Vagina (tissue), 2 donors: ENCODE results near the gene NIT2. TPM values are rescaled to one million over a fixed set of nuclear protein-coding genes. Genes with fewer than 3 reads are reported as not detected.

Source experiments
- DNase-seq, 2 donors: peaks; one replicate each; pipeline ENCODE4 v3.0.0-alpha.2; 2017; ENCODE audit errors: extremely low spot score in 2 of 2
- H3K27ac ChIP-seq: fragments of 200-600 bp; sonication (generic); one replicate; pipeline ENCODE4 v1.5.1; 2019
- H3K27me3 ChIP-seq: fragments of 200-600 bp; sonication (generic); one replicate; pipeline ENCODE4 v1.5.1; 2019
- H3K36me3 ChIP-seq, 2 donors: fragments of 200-600 bp; sonication (generic); one replicate each; pipeline ENCODE4 v1.5.1; 2017 to 2019
- H3K4me1 ChIP-seq: fragments of 200-600 bp; sonication (generic); one replicate; pipeline ENCODE4 v1.5.1; 2019
- H3K4me3 ChIP-seq, 2 donors: fragments of 200-600 bp; sonication (generic); 1 replicate in 1 of 2; 2 replicates in 1 of 2; pipeline ENCODE4 v1.5.1; 2016 to 2019
- H3K9me3 ChIP-seq: fragments of 200-600 bp; sonication (generic); one replicate; pipeline ENCODE4 v1.5.1; 2019
- POLR2A ChIP-seq, 2 donors: fragments of 450-650 bp; IDR thresholded peaks; one replicate each; pipeline ENCODE4 v1.6.1; 2017; ENCODE audit warnings: antibody characterized with exemption in 2 of 2, mild to moderate bottlenecking in 2 of 2, moderate library complexity in 2 of 2
- POLR2AphosphoS5 ChIP-seq, 2 donors: sonication (generic); formaldehyde crosslinking; IDR thresholded peaks; one replicate each; pipeline ENCODE4 v1.9.0; 2017; ENCODE audit warnings: antibody characterized with exemption in 2 of 2, mild to moderate bottlenecking in 2 of 2, low read depth in 1 of 2; ENCODE audit not compliant: insufficient read depth in 1 of 2
- intact Hi-C: fragments of 100-400 bp; cut with DNase I; formaldehyde crosslinking; loops from one replicate; pipeline ENCODE4 v1.15.1; 2023
- total RNA-seq: library from RNA; depleted of rRNA; stranded (reverse); fragments of >200 nt; gene quantifications from one replicate; pipeline ENCODE4 v1.2.3, GENCODE V29; 2016
- TF ChIP-seq, protein P1 (sequence below), 3 experiments: fragments of 450-650 bp in 2 of 3; fragments of 200-600 bp in 1 of 3; sonication (generic) in 1 of 3; IDR thresholded peaks; one replicate each; pipeline ENCODE4 v1.5.1; 2017 to 2019; ENCODE audit warnings: antibody characterized with exemption in 3 of 3, mild to moderate bottlenecking in 2 of 3, moderate library complexity in 2 of 3

Gene NIT2, protein sequence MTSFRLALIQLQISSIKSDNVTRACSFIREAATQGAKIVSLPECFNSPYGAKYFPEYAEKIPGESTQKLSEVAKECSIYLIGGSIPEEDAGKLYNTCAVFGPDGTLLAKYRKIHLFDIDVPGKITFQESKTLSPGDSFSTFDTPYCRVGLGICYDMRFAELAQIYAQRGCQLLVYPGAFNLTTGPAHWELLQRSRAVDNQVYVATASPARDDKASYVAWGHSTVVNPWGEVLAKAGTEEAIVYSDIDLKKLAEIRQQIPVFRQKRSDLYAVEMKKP
- 26.0 TPM for total RNA-seq

DNA sequence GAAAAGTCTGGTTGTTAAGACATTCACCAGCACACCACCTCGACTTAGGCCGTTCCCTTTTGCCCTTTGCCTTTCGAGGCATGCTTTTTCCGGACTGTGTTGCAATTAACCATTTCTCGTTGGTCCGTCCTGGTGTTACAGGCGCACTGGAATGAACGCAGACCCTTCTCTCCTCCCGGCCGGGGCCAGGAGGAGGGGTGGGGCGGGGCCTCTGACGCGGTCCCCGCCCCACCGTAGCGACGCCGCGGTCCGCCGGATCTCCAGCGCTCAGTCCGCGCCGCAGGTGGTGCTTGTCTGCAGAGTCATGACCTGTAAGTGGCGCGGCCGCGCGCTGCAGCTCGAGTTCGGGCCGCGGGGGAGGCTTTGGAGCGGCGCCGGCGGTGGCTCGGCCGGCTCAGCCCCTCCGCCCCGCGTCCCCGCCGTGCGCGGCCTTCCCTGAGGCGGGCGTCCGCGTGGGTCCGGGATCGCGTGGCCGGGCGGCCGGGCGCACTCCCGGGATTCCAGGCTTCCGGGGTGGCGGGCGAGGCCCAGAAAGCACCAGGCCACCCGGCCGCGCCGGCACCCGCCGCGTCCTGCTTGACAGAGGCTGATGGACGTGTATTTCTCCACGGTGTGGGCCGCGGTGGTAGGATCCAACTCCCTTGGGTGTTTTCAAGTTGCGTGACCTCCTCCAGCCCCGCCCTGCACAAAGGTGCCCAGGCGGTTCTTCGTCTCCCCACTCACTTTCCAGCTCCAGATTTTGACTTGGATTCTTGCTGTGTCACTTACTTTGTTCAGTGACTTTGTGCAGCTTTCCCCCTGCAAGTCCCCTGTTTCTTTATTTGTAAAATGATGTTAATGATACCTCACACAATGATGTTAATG, at the start of gene NIT2:
Gene NIT2 (plus strand): TSS at position 270 of the 864 bp plus-strand sequence. CDS start 35 bp downstream, at position 305.
- Histone ChIP-seq H3K4me3 (peak within 1 kb of the TSS; percentile 69 to 95), H3K36me3 (peaks cover 0 to 5% of the 10 kb centered on the region in 2 donors), H3K27ac (peak within 1 kb of the TSS; percentile 79), H3K27me3 (no peaks in the 10 kb centered on the region), H3K9me3 (no peaks in the 10 kb centered on the region), H3K4me1 (peaks cover 16% of the 10 kb centered on the region)
- no peak for DNase-seq
- TF ChIP-seq POLR2A (IDR thresholded peaks at IDR 0.05) (no peak), POLR2AphosphoS5 (IDR thresholded peaks at IDR 0.05; ENCODE audit: insufficient read depth in 1 of 2, low read depth in 1 of 2) (peak in 1 of 2 donors; percentile 51)
- intact Hi-C loops, result no loop called here

- intact Hi-C loops, result no loop called here
- TF ChIP-seq POLR2AphosphoS5 (IDR thresholded peaks at IDR 0.05; ENCODE audit: insufficient read depth in 1 of 2, low read depth in 1 of 2), result no peak
- TF ChIP-seq, protein P1, sequence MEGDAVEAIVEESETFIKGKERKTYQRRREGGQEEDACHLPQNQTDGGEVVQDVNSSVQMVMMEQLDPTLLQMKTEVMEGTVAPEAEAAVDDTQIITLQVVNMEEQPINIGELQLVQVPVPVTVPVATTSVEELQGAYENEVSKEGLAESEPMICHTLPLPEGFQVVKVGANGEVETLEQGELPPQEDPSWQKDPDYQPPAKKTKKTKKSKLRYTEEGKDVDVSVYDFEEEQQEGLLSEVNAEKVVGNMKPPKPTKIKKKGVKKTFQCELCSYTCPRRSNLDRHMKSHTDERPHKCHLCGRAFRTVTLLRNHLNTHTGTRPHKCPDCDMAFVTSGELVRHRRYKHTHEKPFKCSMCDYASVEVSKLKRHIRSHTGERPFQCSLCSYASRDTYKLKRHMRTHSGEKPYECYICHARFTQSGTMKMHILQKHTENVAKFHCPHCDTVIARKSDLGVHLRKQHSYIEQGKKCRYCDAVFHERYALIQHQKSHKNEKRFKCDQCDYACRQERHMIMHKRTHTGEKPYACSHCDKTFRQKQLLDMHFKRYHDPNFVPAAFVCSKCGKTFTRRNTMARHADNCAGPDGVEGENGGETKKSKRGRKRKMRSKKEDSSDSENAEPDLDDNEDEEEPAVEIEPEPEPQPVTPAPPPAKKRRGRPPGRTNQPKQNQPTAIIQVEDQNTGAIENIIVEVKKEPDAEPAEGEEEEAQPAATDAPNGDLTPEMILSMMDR (IDR thresholded peaks at IDR 0.05), result no peak
- TF ChIP-seq POLR2A (IDR thresholded peaks at IDR 0.05), result no peak
- Histone ChIP-seq H3K4me1 (no peaks in the 10 kb centered on the region), H3K27me3 (no peaks in the 10 kb centered on the region), H3K36me3 (peaks cover 0 to 45% of the 10 kb centered on the region in 2 donors), H3K27ac (no peak overlapping the region), H3K4me3 (no peak overlapping the region), H3K9me3 (no peaks in the 10 kb centered on the region)
- no peak for DNase-seq
These were observed 46.2 kb upstream of the NIT2 start for GRCh38 chr3:100288288-100288894.

DNA sequence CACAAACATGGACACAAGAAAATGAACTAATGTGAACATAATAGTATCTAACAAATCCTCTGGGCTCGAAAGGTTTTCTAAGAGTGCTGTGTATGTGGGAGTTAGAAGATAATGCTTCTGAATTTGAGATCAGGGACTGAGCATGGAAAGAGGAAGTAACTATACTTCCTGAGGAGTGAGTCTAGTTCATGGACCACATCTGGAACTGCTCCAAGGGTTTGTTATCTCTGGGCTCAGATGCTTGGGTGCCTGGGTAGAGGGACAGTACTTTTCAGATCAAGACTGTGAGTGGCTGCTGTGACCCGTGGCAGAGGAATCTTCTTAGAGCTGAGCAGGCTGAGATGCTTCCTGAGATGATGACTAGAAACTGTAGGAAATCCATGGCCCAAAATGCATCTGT, 45.2 kb upstream of the NIT2 start:
- no peaks in the 10 kb centered on the region for H3K27me3 ChIP-seq
- intact Hi-C loops, result no loop called here
- H3K9me3 ChIP-seq, result no peaks in the 10 kb centered on the region
- no peak overlapping the region for H3K4me3 ChIP-seq
- DNase-seq, result no peak
- no peaks in the 10 kb centered on the region for H3K4me1 ChIP-seq
- TF ChIP-seq, protein P1 (IDR thresholded peaks at IDR 0.05), result no peak
- TF ChIP-seq POLR2AphosphoS5 (IDR thresholded peaks at IDR 0.05; ENCODE audit: insufficient read depth in 1 of 2, low read depth in 1 of 2) (no peak), POLR2A (IDR thresholded peaks at IDR 0.05) (no peak)
- peaks cover 0 to 37% of the 10 kb centered on the region in 2 donors for H3K36me3 ChIP-seq
- H3K27ac ChIP-seq, result no peak overlapping the region

DNA sequence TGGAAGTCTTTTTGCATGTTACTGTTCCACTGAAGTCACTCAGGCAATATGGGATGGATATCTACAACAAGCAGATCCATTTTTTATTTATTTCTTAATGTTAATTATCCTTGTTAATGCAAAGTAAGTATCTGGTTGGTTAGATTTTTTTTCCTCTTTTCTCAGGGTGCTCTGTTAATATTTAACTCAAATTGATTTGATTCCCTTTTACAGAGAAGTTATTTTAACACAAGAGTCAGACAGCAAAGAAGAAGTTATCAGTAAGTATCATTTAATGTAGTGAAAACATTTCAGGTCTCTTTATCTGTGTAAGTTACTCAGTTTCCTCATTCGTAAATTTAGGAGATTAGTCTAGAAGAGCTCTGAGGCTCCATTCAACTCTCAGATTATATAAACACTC, 39.5 kb upstream of the NIT2 start:
- no peaks in the 10 kb centered on the region for H3K9me3 ChIP-seq
- DNase-seq, result no peak
- H3K4me1 ChIP-seq, result no peaks in the 10 kb centered on the region
- H3K4me3 ChIP-seq, result no peak overlapping the region
- intact Hi-C loops, result no loop called here
- no peak overlapping the region for H3K27ac ChIP-seq
- peaks cover 0 to 66% of the 10 kb centered on the region in 2 donors for H3K36me3 ChIP-seq
- H3K27me3 ChIP-seq, result no peaks in the 10 kb centered on the region
- TF ChIP-seq, protein P1 (IDR thresholded peaks at IDR 0.05), result no peak
- TF ChIP-seq POLR2AphosphoS5 (IDR thresholded peaks at IDR 0.05; ENCODE audit: insufficient read depth in 1 of 2, low read depth in 1 of 2) (no peak), POLR2A (IDR thresholded peaks at IDR 0.05) (no peak)

DNA sequence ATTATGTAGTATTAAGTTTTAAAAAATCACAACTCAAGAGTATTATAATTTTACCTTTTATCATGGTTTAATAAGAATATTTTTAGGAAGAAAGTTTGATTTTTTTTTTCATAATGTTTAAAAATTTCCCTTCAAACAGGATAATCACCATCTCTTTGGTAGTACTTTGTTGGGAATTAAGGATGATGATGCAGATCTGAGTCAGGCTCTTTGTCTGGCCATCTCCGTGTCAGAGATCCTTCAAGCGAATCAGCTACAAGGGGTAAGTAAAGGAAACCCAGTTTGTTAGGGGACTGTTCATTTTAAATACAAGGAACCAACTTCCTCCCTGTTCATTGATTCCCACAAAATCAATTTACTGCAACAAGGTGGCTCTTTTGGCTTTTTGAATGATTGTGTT, 36.8 kb upstream of the NIT2 start:
- TF ChIP-seq, protein P1 (IDR thresholded peaks at IDR 0.05), result no peak
- TF ChIP-seq POLR2AphosphoS5 (IDR thresholded peaks at IDR 0.05; ENCODE audit: insufficient read depth in 1 of 2, low read depth in 1 of 2) (no peak), POLR2A (IDR thresholded peaks at IDR 0.05) (no peak)
- no peaks in the 10 kb centered on the region for H3K4me1 ChIP-seq
- H3K4me3 ChIP-seq, result no peak overlapping the region
- no peaks in the 10 kb centered on the region for H3K9me3 ChIP-seq
- intact Hi-C loops, result no loop called here
- H3K36me3 ChIP-seq, result peaks cover 0 to 54% of the 10 kb centered on the region in 2 donors
- no peak overlapping the region for H3K27ac ChIP-seq
- DNase-seq, result no peak
- H3K27me3 ChIP-seq, result no peaks in the 10 kb centered on the region
